Mesendoderm (in vitro differentiated cells): ENCODE measurements around the gene ABHD17B. TPM values are rescaled to one million over a fixed set of nuclear protein-coding genes. Genes with fewer than 3 reads are reported as not detected.

ENCODE experiments used
- small RNA-seq: library from polyadenylated mRNA; stranded (forward); fragments of <200 nt; extraction: miRNeasy Mini kit (QIAGEN cat#:217004); gene quantifications from one replicate; pipeline ENCODE3, GENCODE V24; 2013; ENCODE audit not compliant: insufficient read depth

ABHD17B gene

Small RNA genes lying within 50 kb of the gene (small RNA-seq; reads per million reads assigned to genes)
- not detected for gene RF00019
